ENCODE measurements around the gene PRDM12. TPM values are rescaled to one million over a fixed set of nuclear protein-coding genes. Genes with fewer than 3 reads are reported as not detected.
"Not testable (repeated sequence)": the region's sequence is repeated elsewhere in the genome, so short reads cannot be mapped to it uniquely, and the experiment has no call there.

The PRDM12 gene
- total RNA-seq, 4 donors from 2014 or later, result not detected

DNA sequence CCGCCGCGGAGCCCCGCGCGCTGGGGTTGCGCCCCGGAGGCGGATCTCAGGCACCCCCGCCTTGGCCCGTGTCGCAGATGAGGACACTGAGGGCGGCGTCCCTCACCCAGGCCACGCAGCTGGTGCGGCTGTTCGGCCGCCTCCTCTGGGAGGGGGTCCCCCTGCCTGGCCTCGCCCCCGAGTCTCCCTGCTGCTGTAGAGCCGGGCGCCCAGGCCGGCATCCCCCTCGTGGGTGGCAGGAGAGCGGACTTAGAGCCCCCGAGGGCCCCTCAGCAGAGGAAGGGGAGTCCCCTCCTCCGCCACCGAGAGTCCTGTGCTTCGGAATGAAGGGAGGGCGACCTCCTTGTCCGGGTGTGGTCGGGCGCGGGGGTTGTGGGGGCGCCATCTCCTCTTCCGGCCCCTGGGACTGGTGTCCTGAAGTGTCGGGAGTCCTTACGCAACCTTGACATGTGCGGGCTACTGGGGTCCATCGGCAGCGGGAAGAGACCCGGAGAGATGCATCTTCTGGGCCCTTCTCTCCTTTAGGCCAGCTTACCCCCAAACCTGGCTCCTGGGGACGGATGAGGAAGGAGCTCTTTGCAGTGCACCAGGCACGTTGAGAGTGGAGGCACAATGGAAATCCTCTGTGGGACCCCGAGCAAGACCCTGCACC lies 17.5 kb downstream of the PRDM12 start:
- intact Hi-C loops (cut with DNase I), result loop anchor here (1.0 to 5.0 kb wide), 2 partner anchors 105 to 221 kb away; partner anchors contain the start of gene FUBP3
- H3K27me3 ChIP-seq, result peaks cover 0 to 20% (median 0%) of the 10 kb centered on the region in 4 donors
- DNase-seq (ENCODE audit: extremely low spot score), result no peak
- H3K4me3 ChIP-seq, result peak overlapping the region; percentile 65 to 69 (median 67)
- peaks cover 13 to 17% (median 17%) of the 10 kb centered on the region in 4 donors for H3K4me1 ChIP-seq
- no peak for TF ChIP-seq EP300 (IDR thresholded peaks at IDR 0.05)
- TF ChIP-seq POLR2AphosphoS5 (IDR thresholded peaks at IDR 0.05), result no peak
- no peak for TF ChIP-seq POLR2A (IDR thresholded peaks at IDR 0.05; ENCODE audit: low read depth)
- TF ChIP-seq, protein P1, sequence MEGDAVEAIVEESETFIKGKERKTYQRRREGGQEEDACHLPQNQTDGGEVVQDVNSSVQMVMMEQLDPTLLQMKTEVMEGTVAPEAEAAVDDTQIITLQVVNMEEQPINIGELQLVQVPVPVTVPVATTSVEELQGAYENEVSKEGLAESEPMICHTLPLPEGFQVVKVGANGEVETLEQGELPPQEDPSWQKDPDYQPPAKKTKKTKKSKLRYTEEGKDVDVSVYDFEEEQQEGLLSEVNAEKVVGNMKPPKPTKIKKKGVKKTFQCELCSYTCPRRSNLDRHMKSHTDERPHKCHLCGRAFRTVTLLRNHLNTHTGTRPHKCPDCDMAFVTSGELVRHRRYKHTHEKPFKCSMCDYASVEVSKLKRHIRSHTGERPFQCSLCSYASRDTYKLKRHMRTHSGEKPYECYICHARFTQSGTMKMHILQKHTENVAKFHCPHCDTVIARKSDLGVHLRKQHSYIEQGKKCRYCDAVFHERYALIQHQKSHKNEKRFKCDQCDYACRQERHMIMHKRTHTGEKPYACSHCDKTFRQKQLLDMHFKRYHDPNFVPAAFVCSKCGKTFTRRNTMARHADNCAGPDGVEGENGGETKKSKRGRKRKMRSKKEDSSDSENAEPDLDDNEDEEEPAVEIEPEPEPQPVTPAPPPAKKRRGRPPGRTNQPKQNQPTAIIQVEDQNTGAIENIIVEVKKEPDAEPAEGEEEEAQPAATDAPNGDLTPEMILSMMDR (IDR thresholded peaks at IDR 0.05), result no peak
- no peaks in the 10 kb centered on the region for H3K36me3 ChIP-seq
- 0% methylated on average over 6 of the region's 45 CpGs for WGBS
- no peaks in the 10 kb centered on the region for H3K9me3 ChIP-seq
- peak overlapping the region in 3 of 4 donors; percentile 24 to 49 (median 33) for H3K27ac ChIP-seq (replicated peaks in 1 of 4)

DNA sequence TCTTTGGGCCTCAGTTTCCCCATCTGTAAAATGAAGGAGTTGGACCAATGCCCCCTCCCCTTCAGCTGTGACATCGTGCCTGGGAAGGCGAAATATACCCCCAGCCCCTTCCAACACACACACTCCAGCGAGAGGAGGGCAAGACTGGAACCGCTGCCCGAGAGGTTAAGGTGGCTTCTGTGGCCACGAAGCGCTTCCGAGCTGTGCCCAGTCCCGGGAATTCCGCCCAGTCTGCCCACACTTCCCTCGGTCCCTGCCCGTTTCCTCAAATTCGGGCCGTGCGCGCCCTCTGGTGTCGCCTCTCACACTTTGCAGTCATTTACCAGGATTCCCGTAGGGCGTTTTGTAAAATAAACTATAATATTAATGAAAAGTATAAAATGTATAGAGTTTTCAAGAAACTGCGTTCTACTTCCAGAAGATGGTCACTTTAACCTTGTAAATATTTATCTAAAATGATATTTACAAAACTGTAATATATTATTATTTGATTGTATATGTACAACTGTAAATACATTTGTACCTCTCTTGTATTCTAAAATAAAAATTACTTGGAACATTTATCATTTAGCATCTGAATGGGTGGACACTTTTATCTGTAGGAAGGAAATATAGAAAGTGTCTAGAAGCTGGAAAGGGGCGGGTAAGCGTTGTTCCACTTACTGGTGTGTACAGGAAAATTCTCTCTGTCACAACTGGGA lies 18.2 kb downstream of the PRDM12 start:
- Histone ChIP-seq H3K9me3 (no peaks in the 10 kb centered on the region), H3K4me3 (peak overlapping the region; percentile 65 to 69 (median 67)), H3K36me3 (no peaks in the 10 kb centered on the region), H3K4me1 (peaks cover 13 to 17% (median 17%) of the 10 kb centered on the region in 4 donors), H3K27ac (replicated peaks in 1 of 4) (no peak overlapping the region), H3K27me3 (peaks cover 0 to 20% (median 0%) of the 10 kb centered on the region in 4 donors)
- 6% methylated on average over 22 of the region's 22 CpGs for WGBS
- intact Hi-C loops (cut with DNase I), result loop anchor here (1.0 to 5.0 kb wide), 2 partner anchors 105 to 221 kb away; partner anchors contain the start of gene FUBP3
- no peak for DNase-seq (ENCODE audit: extremely low spot score)
- peak in 1 of 2 donors; percentile 58 for TF ChIP-seq POLR2AphosphoS5 (IDR thresholded peaks at IDR 0.05)
- TF ChIP-seq EP300 (IDR thresholded peaks at IDR 0.05), result no peak
- TF ChIP-seq POLR2A (IDR thresholded peaks at IDR 0.05; ENCODE audit: low read depth), result no peak
- TF ChIP-seq, protein P1 (IDR thresholded peaks at IDR 0.05), result peak; percentile 80 to 90 (median 83)

DNA sequence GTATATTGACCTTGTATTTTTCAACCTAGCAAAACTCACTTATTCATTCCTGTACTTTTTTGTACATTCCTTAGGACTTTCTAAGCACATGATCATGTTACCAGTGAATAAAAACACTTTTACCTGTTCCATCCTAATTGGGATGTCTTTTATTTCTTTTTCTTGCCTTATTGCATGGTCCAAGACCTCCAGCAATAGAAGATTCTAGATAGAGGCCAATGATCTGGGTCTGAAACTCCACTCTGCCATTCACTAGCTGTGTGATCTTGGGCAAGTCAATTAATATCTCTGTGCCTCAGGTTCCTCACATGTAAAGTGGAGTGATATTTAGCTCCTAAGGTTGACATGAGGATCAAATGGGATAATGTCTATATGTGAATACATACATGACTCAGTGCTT lies 20.7 kb downstream of the PRDM12 start:
- no peak for DNase-seq (ENCODE audit: extremely low spot score)
- H3K36me3 ChIP-seq, result no peaks in the 10 kb centered on the region
- H3K9me3 ChIP-seq, result no peaks in the 10 kb centered on the region
- no peak for TF ChIP-seq POLR2AphosphoS5 (IDR thresholded peaks at IDR 0.05)
- TF ChIP-seq POLR2A (IDR thresholded peaks at IDR 0.05; ENCODE audit: low read depth), result no peak
- TF ChIP-seq EP300 (IDR thresholded peaks at IDR 0.05), result no peak
- TF ChIP-seq, protein P1 (IDR thresholded peaks at IDR 0.05), result no peak
- H3K4me1 ChIP-seq, result peaks cover 13 to 21% (median 17%) of the 10 kb centered on the region in 4 donors
- H3K27ac ChIP-seq (replicated peaks in 1 of 4), result no peak overlapping the region
- H3K4me3 ChIP-seq, result no peak overlapping the region
- intact Hi-C loops (cut with DNase I), result no loop called here
- H3K27me3 ChIP-seq, result peaks cover 0 to 12% (median 0%) of the 10 kb centered on the region in 4 donors

DNA sequence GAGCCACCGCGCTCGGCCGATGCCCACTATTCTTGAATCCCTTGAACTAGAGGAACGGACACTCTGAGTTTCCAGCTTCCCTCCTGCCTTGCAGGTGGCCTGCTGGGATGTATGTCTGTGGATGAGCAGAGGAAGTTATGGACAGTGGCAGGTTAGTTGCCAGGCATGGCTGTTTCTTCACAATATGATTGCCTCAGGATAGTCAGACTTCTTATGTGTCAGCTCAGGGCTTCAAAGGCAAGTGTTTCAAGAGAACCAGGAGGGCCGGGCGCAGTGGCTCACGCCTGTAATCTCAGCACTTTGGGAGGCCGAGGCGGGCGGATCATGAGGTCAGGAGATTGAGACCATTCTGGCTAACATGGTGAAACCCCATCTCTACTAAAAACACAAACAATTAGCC lies 21.6 kb downstream of the PRDM12 start:
- DNase-seq (ENCODE audit: extremely low spot score); intact Hi-C loops (cut with DNase I); H3K4me3 ChIP-seq; H3K27ac ChIP-seq (replicated peaks in 1 of 4); H3K27me3 ChIP-seq; H3K9me3 ChIP-seq; H3K36me3 ChIP-seq: not testable (repeated sequence)
- peaks cover 10 to 21% (median 16%) of the 10 kb centered on the region in 4 donors for H3K4me1 ChIP-seq
- WGBS, result 95% methylated on average over 11 of the region's 11 CpGs

DNA sequence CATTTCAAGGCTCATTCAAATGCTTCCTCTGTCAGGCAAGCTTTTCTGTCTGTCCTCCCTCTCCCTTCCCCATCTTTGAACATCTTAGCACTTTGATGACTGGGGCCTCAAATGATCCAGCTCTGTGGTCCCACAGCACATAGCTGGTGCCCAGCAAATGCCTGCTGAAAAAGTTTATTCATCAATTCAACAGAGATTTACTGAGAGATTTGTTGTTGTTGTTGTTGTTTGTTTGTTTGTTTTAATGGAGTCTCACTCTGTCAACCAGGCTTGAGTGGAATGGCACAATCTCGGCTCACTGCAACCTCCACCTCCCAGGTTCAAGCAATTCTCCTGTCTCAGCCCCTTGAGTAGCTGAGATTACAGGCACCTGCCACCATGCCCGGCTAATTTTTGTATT lies 23.2 kb downstream of the PRDM12 start:
- Histone ChIP-seq H3K27me3 (no peaks in the 10 kb centered on the region), H3K36me3 (no peaks in the 10 kb centered on the region), H3K4me1 (peaks cover 0 to 13% (median 6%) of the 10 kb centered on the region in 4 donors), H3K27ac (replicated peaks in 1 of 4) (no peak overlapping the region), H3K9me3 (no peaks in the 10 kb centered on the region), H3K4me3 (no peak overlapping the region)
- DNase-seq (ENCODE audit: extremely low spot score), result no peak
- TF ChIP-seq EP300 (IDR thresholded peaks at IDR 0.05) (no peak), POLR2A (IDR thresholded peaks at IDR 0.05; ENCODE audit: low read depth) (no peak), POLR2AphosphoS5 (IDR thresholded peaks at IDR 0.05) (no peak)
- TF ChIP-seq, protein P1 (IDR thresholded peaks at IDR 0.05), result no peak
- 90% methylated on average over 1 of the region's 2 CpGs for WGBS
- intact Hi-C loops (cut with DNase I), result no loop called here
